Thoracic aorta (tissue), 2 donors: ENCODE measurements around the gene RPTOR. TPM values are rescaled to one million over a fixed set of nuclear protein-coding genes. Genes with fewer than 3 reads are reported as not detected.

Experiments used
- ATAC-seq: fragments of 150-250 bp; one replicate; pipeline ENCODE4 v1.8.0; 2017; ENCODE audit warnings: low read depth; ENCODE audit not compliant: insufficient number of reproducible peaks, low FRiP score
- DNase-seq: peaks from one replicate; pipeline ENCODE4 v3.0.0-alpha.2; 2020; ENCODE audit warnings: low spot score
- H3K27ac ChIP-seq, 2 donors: fragments of 200-600 bp; sonication (generic); 1 replicate in 1 of 2; 2 replicates in 1 of 2; pipeline ENCODE4 v1.5.1; 2016; ENCODE audit warnings: mild to moderate bottlenecking in 2 of 2, moderate library complexity in 2 of 2
- H3K27me3 ChIP-seq: fragments of 200-600 bp; sonication (generic); replicated peaks from 2 replicates; pipeline ENCODE4 v1.6.0; 2016; ENCODE audit warnings: mild to moderate bottlenecking; ENCODE audit not compliant: insufficient read depth
- H3K36me3 ChIP-seq: fragments of 200-600 bp; sonication (generic); one replicate; pipeline ENCODE4 v1.5.1; 2016
- H3K4me1 ChIP-seq, 2 donors: fragments of 200-600 bp; sonication (generic); 1 replicate in 1 of 2; 2 replicates in 1 of 2; pipeline versions ENCODE4 v1.5.1 to v1.6.0; 2016; ENCODE audit warnings: low read depth in 2 of 2, mild to moderate bottlenecking in 1 of 2; ENCODE audit not compliant: control insufficient read depth in 1 of 2
- H3K4me3 ChIP-seq: fragments of 200-600 bp; sonication (generic); 2 replicates; pipeline ENCODE4 v1.5.1; 2016; ENCODE audit warnings: mild to moderate bottlenecking
- H3K9me3 ChIP-seq: fragments of 200-600 bp; sonication (generic); 2 replicates; pipeline ENCODE4 v1.5.1; 2016
- CTCF ChIP-seq: fragments of 200-600 bp; sonication (generic); IDR thresholded peaks from one replicate; pipeline ENCODE4 v1.5.1; 2019; ENCODE audit warnings: antibody characterized with exemption
- total RNA-seq, 2 donors: library from RNA; depleted of rRNA; stranded (reverse); fragments of >200 nt; gene quantifications; one replicate each; pipeline versions ENCODE4 v1.1.0 to v1.2.3, GENCODE V29; 2016

RPTOR gene
- total RNA-seq, 2 donors from 2014 or later: 42.0 to 47.4 TPM

- no peak for DNase-seq
- TF ChIP-seq CTCF: no peak
- H3K9me3 ChIP-seq: no peaks in the 10 kb centered on the region
- H3K27ac ChIP-seq: no peak overlapping the region
- no peaks in the 10 kb centered on the region for H3K36me3 ChIP-seq
- no peaks in the 10 kb centered on the region for H3K4me1 ChIP-seq
- H3K27me3 ChIP-seq: no peaks in the 10 kb centered on the region
- ATAC-seq: no peak
- no peak overlapping the region for H3K4me3 ChIP-seq
Observed at GRCh38 chr17:80592243-80592642, 47.6 kb downstream of the RPTOR start.

GRCh38 chr17:80593181-80593580 lies 48.5 kb downstream of the RPTOR start:
- TF ChIP-seq CTCF: no peak
- Histone ChIP-seq H3K27me3 (no peaks in the 10 kb centered on the region), H3K27ac (no peak overlapping the region), H3K36me3 (no peaks in the 10 kb centered on the region), H3K9me3 (no peaks in the 10 kb centered on the region), H3K4me3 (no peak overlapping the region), H3K4me1 (no peaks in the 10 kb centered on the region)
- no peak for ATAC-seq
- DNase-seq: no peak

- H3K36me3 ChIP-seq: no peaks in the 10 kb centered on the region
- H3K9me3 ChIP-seq: no peaks in the 10 kb centered on the region
- H3K4me1 ChIP-seq: no peaks in the 10 kb centered on the region
- H3K27me3 ChIP-seq: no peaks in the 10 kb centered on the region
- no peak for TF ChIP-seq CTCF
- DNase-seq: no peak
- H3K4me3 ChIP-seq: no peak overlapping the region
- ATAC-seq: no peak
- no peak overlapping the region for H3K27ac ChIP-seq
Observed at GRCh38 chr17:80594431-80595269, 50.0 kb downstream of the RPTOR start.

- H3K9me3 ChIP-seq: no peaks in the 10 kb centered on the region
- no peak overlapping the region for H3K27ac ChIP-seq
- TF ChIP-seq CTCF: no peak
- no peak overlapping the region for H3K4me3 ChIP-seq
- DNase-seq (no peak), ATAC-seq (no peak)
- no peaks in the 10 kb centered on the region for H3K36me3 ChIP-seq
- H3K4me1 ChIP-seq: no peaks in the 10 kb centered on the region
- H3K27me3 ChIP-seq: no peaks in the 10 kb centered on the region
Observed at GRCh38 chr17:80596760-80597608, 52.3 kb downstream of the RPTOR start.

GRCh38 chr17:80598813-80599545 lies 54.3 kb downstream of the RPTOR start:
- ATAC-seq (no peak), DNase-seq (no peak)
- Histone ChIP-seq H3K4me1 (no peaks in the 10 kb centered on the region), H3K27me3 (no peaks in the 10 kb centered on the region), H3K27ac (no peak overlapping the region), H3K4me3 (no peak overlapping the region), H3K36me3 (no peaks in the 10 kb centered on the region), H3K9me3 (no peaks in the 10 kb centered on the region)
- TF ChIP-seq CTCF: no peak
